AG10803 (cell line): ENCODE results near the gene PRKAG2.

Source experiments
- DNase-seq: peaks from one replicate; pipeline ENCODE4 v3.0.0; 2010; ENCODE audit warnings: low read depth
- H3K4me3 ChIP-seq: 2 replicates; pipeline ENCODE4 v1.5.1; 2011; ENCODE audit warnings: mild to moderate bottlenecking, low read length, control low read depth
- TF ChIP-seq, protein P1 (sequence below): conservative IDR thresholded peaks from 2 replicates; pipeline ENCODE4 v1.5.1; 2011; ENCODE audit warnings: mild to moderate bottlenecking, low read length, control low read depth, inconsistent platforms

PRKAG2 gene

DNA sequence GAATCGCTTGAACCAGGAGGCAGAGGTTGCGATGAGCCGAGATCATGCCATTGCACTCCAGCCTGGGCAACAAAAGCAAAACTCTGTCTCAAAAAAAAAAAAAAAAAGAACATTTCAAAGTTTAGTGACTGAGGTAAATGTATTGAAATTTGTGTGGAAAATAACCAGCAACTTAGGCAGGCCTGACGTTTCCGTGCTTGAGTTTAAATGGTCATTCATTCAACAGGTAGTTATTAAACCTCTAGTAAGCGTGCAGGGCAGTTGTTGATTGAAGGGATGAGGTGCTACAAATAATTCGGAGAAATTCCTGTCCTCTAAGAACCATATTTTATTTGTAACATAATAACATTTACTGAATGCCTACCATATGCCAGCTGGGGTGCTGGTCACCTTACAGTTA, 135.3 kb downstream of the PRKAG2 start:
- no peak overlapping the region for H3K4me3 ChIP-seq
- no peak for DNase-seq
- TF ChIP-seq, protein P1, sequence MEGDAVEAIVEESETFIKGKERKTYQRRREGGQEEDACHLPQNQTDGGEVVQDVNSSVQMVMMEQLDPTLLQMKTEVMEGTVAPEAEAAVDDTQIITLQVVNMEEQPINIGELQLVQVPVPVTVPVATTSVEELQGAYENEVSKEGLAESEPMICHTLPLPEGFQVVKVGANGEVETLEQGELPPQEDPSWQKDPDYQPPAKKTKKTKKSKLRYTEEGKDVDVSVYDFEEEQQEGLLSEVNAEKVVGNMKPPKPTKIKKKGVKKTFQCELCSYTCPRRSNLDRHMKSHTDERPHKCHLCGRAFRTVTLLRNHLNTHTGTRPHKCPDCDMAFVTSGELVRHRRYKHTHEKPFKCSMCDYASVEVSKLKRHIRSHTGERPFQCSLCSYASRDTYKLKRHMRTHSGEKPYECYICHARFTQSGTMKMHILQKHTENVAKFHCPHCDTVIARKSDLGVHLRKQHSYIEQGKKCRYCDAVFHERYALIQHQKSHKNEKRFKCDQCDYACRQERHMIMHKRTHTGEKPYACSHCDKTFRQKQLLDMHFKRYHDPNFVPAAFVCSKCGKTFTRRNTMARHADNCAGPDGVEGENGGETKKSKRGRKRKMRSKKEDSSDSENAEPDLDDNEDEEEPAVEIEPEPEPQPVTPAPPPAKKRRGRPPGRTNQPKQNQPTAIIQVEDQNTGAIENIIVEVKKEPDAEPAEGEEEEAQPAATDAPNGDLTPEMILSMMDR, result no peak

DNA sequence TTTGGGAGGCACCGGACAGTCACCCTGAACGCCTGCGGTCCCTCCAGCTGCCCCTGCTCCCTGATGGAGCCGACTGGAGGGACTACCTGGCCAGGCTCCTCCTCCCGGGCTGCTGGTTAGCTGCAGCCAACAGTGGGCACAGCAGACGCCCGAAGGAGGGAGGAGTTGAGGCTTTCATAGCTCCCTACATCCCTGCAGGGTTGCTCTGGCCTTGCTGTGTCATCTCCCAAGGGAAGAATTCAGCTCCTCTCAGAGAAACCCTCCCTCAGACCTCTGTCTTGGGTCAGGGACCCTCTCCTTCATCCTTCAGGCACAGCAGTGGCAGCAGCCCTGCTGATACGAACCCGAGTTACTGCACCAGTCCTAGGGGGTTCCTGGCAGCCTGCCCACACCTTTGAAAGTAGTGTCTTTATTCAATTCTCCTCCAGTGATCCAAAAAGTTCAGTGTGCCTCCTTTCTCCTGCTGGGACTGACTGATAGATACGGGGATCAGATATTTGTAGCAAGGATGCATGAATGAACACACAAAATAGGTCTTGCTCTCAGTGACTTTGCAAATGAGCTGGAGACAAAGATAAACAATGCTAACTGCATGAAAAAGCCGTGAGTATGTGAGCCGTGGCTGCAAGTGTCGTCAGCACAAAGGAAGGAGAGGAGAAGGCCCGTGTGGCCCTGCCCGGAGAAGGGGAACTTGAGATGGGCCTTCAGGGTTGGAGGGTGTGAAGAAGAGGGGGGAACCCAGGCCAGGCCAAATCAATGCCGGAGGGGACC, 136.6 kb downstream of the PRKAG2 start:
- TF ChIP-seq, protein P1, result no peak
- no peak overlapping the region for H3K4me3 ChIP-seq
- DNase-seq, result no peak

DNA sequence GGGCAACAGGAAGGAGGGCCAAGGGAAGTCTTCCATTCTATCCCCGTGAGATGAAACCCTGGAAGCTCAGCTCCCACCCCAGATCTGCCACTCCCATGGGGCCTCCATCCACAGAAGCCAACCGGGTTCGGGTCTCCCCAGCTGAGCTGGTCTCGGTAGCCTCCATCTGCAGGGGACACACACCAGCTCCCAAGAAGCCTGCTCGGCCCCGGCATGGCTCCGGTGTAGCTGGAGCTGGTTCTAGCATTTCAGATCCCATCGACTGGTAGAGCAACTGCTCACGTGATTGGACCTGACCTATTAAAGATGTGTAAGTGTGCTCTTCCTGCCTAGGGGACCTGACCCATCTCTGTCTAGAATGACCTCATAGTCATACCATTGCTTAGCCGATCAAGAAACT, 138.0 kb downstream of the PRKAG2 start:
- DNase-seq, result no peak
- TF ChIP-seq, protein P1, result no peak
- no peak overlapping the region for H3K4me3 ChIP-seq

DNA sequence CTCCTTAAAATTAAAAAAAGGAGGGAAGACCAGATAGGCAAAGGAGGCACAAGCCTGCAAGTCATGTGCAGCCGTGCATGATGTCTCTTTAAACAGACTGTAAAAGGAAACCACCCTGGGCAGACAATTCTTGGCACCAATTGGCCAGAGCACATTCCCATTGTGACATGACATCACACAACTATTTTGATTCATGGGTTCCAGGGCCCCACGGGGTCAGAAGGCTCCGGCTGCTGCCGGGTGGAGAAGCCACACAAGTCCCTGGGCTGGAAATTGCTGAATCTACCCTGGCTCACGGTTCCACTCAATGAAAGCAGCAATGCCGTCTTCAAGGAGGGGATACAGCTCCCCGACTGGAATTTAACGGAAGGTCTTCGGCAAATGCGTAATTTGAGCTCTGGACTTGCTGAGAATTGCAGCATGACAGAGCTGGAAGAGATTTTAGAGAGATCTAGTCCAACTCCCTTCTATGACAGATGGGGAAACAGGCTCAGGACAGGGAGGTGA, 140.5 kb downstream of the PRKAG2 start:
- peak; percentile 93 for DNase-seq
- peak overlapping the region; percentile 34 for H3K4me3 ChIP-seq
- TF ChIP-seq, protein P1, result no peak; the same call in 1 of the 2 replicates

DNA sequence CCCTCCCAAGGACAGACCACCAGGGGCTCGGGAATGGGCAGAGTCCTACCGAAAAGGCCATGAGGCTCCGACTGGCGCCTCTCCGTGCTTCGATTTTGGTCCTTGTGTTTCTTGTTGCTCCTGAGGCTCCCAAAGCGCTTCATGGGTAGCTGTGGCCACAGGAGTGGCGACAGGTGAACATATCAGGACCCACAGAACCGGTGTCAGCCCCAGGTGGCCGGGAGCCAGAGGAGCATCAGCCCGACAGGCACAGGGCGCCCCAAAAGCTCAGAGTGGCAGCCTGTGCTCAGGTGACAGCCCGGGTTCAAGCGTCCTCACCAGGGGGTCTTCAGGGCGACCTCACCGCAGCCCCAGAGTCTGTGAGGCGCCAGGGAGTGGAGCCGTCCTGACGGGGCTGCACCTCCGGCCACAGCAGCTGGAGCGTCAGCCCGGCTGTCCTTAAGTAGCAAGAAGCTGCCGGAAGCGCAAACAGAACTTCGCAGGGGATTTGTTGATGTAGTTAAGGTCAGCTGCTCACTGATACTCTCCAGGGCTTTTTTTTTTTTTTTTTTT, 141.0 kb downstream of the PRKAG2 start:
- TF ChIP-seq, protein P1, result no peak
- no peak for DNase-seq
- H3K4me3 ChIP-seq, result peak overlapping the region; percentile 34

DNA sequence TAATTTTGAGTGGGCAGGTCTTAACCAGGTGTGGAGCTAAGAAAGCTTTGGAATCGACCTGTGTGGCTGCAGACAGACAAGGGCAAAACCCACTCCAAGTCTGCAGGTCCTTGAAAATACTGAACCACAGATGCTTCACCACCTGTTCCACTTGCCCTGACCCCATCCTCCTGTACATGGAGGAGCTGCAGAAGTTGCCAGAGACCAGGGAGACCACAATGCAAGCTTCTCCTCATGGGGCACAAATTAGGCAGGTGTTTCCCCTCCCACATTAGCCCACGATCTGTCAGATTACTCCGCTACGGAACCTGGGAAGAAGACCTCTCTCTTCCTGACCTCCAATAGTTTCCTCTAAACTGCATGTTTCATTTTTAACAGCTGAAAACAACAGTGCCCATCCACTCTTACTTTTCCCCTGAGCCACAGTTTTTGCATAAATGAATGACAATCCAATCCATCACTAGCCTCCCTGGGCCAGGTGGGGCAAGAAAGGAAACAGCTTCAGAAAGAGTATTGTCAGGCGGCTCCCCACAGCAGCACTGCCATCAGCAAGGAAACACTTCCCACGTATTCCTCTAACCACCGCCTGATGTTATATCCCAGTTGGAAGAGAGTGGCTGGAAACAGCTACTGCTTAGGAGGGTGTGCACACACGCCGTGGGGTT, 141.6 kb downstream of the PRKAG2 start:
- H3K4me3 ChIP-seq, result peak overlapping the region; percentile 34; the same call in 1 of the 2 replicates
- no peak for DNase-seq
- TF ChIP-seq, protein P1, result no peak
